Measurements from ENCODE around the gene SSBP3. TPM values are rescaled to one million over a fixed set of nuclear protein-coding genes. Genes with fewer than 3 reads are reported as not detected.
"Not testable (repeated sequence)": the region's sequence is repeated elsewhere in the genome, so short reads cannot be mapped to it uniquely, and the experiment has no call there.

The SSBP3 gene
- 10 to 100 TPM; 26.4 to 49.5 (median 37.1) TPM for total RNA-seq

DNA sequence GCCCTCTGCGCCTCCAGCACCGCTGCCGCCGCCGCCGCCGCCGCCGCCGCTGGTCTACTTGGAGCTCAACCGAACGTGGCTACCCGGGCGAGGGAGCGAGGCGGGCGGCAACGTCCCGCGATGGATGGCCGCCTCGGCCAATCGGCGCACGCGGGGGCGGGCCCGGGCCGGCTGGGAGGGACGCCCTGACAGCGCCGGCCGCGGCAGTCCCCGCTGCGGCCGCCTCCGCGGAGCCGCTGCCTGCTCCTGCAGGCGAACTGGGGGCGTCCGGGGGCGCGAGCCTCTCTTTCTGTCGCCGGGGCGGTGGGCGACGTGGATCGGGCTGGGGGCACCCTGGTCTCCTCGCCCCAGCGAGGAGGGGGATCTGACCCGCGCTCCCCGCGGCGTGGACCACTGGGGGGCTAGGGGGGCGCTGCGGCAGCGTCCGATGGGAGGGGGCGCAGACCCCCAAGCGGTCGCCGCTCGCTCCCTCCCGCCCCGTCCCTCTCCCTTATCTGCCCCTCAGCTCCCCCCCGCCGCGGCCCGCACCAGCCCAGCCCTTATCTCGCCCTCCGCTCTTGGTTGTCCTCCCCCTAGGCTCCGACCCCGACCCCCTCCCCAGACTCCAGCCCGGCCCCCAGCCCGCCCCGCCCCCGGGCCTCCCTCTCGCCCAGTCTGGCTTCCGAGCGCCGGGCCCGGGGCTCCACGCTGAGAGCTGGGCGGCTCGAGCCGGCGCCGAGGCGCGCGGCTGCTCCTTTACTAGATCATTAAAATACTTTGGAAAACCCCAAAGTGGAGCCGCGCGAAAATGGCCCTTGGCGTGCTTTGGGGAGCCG lies at the start of gene SSBP3:
Gene SSBP3, minus strand, starts transcription at position 56 of the 815 bp plus-strand sequence.
- WGBS, result under 1% methylated on average over 26 of the region's 100 CpGs
- H3K36me3 ChIP-seq, result peaks cover under 1% of the 10 kb centered on the region
- peaks cover 58% of the 10 kb centered on the region for H3K4me1 ChIP-seq
- peak within 1 kb of the TSS; percentile 96 for H3K27ac ChIP-seq
- TF ChIP-seq, protein P1, sequence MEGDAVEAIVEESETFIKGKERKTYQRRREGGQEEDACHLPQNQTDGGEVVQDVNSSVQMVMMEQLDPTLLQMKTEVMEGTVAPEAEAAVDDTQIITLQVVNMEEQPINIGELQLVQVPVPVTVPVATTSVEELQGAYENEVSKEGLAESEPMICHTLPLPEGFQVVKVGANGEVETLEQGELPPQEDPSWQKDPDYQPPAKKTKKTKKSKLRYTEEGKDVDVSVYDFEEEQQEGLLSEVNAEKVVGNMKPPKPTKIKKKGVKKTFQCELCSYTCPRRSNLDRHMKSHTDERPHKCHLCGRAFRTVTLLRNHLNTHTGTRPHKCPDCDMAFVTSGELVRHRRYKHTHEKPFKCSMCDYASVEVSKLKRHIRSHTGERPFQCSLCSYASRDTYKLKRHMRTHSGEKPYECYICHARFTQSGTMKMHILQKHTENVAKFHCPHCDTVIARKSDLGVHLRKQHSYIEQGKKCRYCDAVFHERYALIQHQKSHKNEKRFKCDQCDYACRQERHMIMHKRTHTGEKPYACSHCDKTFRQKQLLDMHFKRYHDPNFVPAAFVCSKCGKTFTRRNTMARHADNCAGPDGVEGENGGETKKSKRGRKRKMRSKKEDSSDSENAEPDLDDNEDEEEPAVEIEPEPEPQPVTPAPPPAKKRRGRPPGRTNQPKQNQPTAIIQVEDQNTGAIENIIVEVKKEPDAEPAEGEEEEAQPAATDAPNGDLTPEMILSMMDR (IDR thresholded peaks at IDR 0.05), result peak in 1 of 2 donors; percentile 7
- TF ChIP-seq EP300 (IDR thresholded peaks at IDR 0.05), result no peak
- TF ChIP-seq POLR2A (IDR thresholded peaks at IDR 0.05), result peak in 1 of 2 donors; percentile 77
- DNase-seq (ENCODE audit: low spot score in 2 of 2), result peak; percentile 91 to 94
- peak within 1 kb of the TSS; percentile 100 for H3K4me3 ChIP-seq
- no peaks in the 10 kb centered on the region for H3K27me3 ChIP-seq
- no peaks in the 10 kb centered on the region for H3K9me3 ChIP-seq

DNA sequence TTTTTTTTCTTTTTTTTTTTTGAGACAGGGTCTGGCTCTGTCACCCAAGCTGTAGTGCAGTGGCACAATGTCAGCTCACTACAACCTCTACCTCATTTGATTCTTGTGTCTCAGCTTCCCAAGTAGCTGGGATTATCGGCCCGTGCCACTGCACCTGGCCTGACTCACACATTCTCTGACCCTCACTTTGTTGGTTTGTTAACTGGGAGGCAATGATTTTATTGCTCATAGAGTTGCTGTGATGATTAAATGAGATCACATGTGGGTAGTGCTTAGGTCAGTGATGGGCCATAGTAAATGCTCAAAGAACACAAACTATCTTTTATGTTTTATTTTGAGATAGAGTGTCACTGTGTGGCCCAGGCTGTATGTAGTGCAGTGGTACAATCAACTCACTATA lies 47.3 kb upstream of the SSBP3 start:
- Histone ChIP-seq H3K9me3 (no peaks in the 10 kb centered on the region), H3K4me3 (no peak overlapping the region), H3K4me1 (no peaks in the 10 kb centered on the region), H3K27ac (no peak overlapping the region), H3K27me3 (no peaks in the 10 kb centered on the region), H3K36me3 (no peaks in the 10 kb centered on the region)
- TF ChIP-seq, protein P1 (IDR thresholded peaks at IDR 0.05), result no peak
- no peak for TF ChIP-seq POLR2A (IDR thresholded peaks at IDR 0.05)
- TF ChIP-seq POLR2AphosphoS5 (IDR thresholded peaks at IDR 0.05), result no peak
- TF ChIP-seq EP300 (IDR thresholded peaks at IDR 0.05), result no peak
- DNase-seq (ENCODE audit: low spot score in 2 of 2), result no peak
- 90% methylated on average over 2 of the region's 2 CpGs for WGBS

DNA sequence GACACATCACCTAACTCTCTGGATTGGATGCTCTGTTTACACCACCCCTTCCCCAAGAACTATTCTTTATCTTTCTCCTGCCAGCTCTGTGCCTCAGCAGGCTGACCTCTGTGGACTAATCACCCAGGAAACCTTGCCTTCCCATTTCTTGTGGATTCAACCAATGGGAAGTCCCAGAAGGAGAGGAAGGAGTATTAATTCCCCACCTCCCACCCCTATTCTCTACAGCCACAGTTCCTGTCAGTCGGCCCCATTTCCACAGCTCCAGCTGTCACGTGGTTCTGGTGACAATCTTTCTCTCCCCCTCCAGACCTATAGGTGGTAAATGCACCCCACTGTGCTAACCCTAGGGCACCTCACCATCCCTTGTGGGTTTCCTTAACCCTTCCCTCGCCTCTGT lies 46.8 kb upstream of the SSBP3 start:
- no peak for TF ChIP-seq POLR2AphosphoS5 (IDR thresholded peaks at IDR 0.05)
- no peak for TF ChIP-seq POLR2A (IDR thresholded peaks at IDR 0.05)
- no peak for TF ChIP-seq EP300 (IDR thresholded peaks at IDR 0.05)
- TF ChIP-seq, protein P1 (IDR thresholded peaks at IDR 0.05), result no peak
- H3K27me3 ChIP-seq, result no peaks in the 10 kb centered on the region
- WGBS, result 77% methylated on average over 3 of the region's 3 CpGs
- H3K9me3 ChIP-seq, result no peaks in the 10 kb centered on the region
- peak in 1 of 2 donors; percentile 29 for DNase-seq (ENCODE audit: low spot score in 2 of 2)
- H3K4me3 ChIP-seq, result no peak overlapping the region
- H3K27ac ChIP-seq, result no peak overlapping the region
- H3K4me1 ChIP-seq, result no peaks in the 10 kb centered on the region
- no peaks in the 10 kb centered on the region for H3K36me3 ChIP-seq

DNA sequence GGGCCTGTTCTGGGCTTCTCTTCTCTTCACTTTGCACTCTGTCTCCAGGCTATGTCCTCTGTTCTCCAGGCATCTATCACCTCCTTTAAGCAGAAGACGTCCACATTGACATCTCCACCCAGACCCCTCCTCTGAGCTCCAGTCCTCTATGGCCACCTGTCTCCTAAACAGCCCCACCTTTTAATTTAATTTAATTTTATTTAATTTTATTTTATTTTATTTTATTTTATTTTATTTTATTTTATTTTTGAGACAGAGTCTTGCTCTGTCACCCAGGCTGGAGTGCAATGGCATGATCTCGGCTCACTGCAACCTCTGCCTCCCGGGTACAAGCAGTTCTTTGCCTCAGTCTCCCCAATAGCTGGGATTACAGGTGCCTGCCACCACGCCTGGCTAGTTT lies 43.2 kb upstream of the SSBP3 start:
- H3K4me1 ChIP-seq; DNase-seq (ENCODE audit: low spot score in 2 of 2); H3K27ac ChIP-seq; H3K27me3 ChIP-seq; H3K4me3 ChIP-seq; H3K36me3 ChIP-seq; H3K9me3 ChIP-seq: not testable (repeated sequence)
- WGBS, result 94% methylated on average over 4 of the region's 4 CpGs

DNA sequence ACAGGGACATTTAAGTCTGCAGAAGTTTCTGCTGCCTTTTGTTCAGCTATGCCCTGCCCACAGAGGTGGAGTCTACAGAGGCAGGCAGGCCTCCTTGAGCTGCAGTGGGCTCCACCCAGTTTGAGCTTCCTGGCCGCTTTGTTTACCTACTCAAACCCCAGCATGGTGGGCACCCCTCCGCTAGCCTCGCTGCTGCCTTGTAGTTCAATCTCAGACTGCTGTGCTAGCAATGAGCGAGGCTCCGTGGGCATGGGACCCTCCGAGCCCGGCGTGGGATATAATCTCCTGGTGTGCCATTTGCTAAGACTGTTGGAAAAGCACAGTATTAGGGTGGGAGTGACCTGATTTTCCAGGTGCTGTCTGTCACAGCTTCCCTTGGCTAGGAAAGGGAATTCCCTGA lies 42.6 kb upstream of the SSBP3 start:
- H3K36me3 ChIP-seq, H3K9me3 ChIP-seq, H3K4me1 ChIP-seq, H3K27me3 ChIP-seq, H3K4me3 ChIP-seq, H3K27ac ChIP-seq: not testable (repeated sequence)
- WGBS, result 82% methylated on average over 5 of the region's 8 CpGs
- peak in 1 of 2 donors; percentile 63 for DNase-seq (ENCODE audit: low spot score in 2 of 2)

DNA sequence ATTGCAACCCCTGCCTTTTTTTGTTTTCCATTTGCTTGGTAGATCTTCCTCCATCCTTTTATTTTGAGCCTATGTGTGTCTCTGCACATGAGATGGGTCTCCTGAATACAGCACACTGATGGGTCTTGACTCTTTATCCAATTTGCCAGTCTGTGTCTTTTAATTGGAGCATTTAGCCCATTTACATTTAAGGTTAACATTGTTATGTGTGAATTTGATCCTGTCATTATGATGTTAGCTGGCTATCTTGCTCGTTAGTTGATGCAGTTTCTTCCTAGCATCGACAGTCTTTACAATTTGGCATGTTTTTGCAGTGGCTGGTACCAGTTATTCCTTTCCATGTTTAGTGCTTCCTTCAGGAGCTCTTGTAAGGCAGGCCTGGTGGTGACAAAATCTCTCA lies 40.9 kb upstream of the SSBP3 start:
- WGBS, result 100% methylated on average over 2 of the region's 2 CpGs
- H3K27ac ChIP-seq; H3K36me3 ChIP-seq; H3K4me3 ChIP-seq; H3K4me1 ChIP-seq; H3K9me3 ChIP-seq; DNase-seq (ENCODE audit: low spot score in 2 of 2); H3K27me3 ChIP-seq: not testable (repeated sequence)

DNA sequence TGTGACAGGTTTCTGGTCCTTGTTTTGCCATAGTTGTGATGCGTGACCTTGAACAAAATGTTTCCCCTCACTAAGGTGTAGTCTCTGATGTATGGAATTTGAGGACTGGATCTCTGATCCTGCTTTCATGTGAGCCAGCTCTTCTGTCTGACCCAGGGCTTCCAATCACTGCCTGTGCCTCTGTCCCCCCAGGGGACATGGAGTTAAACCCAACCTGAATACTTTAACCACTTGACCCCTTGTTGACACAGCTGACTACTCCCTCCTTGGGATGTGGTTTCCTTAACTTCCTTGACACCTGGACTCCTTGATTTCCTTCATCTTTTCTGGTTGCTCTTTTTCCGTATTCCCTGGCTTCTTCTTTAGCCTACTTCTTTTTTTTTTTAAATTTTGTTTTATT lies 36.0 kb upstream of the SSBP3 start:
- Histone ChIP-seq H3K36me3 (no peaks in the 10 kb centered on the region), H3K27ac (no peak overlapping the region), H3K9me3 (no peaks in the 10 kb centered on the region), H3K4me3 (no peak overlapping the region), H3K4me1 (no peaks in the 10 kb centered on the region), H3K27me3 (no peaks in the 10 kb centered on the region)
- DNase-seq (ENCODE audit: low spot score in 2 of 2), result no peak
- no peak for TF ChIP-seq POLR2AphosphoS5 (IDR thresholded peaks at IDR 0.05)
- no peak for TF ChIP-seq POLR2A (IDR thresholded peaks at IDR 0.05)
- TF ChIP-seq, protein P1 (IDR thresholded peaks at IDR 0.05), result no peak
- no peak for TF ChIP-seq EP300 (IDR thresholded peaks at IDR 0.05)
- 98% methylated on average over 2 of the region's 2 CpGs for WGBS

Measured in suprapubic skin (tissue), 4 donors.